Measurements from ENCODE around the gene CCR4.
"Not testable (repeated sequence)": the region's sequence is repeated elsewhere in the genome, so short reads cannot be mapped to it uniquely, and the experiment has no call there.

Gene CCR4

GRCh38 chr3:32972482-32973146, 21.2 kb downstream of the CCR4 start:
- no peak for DNase-seq (ENCODE audit: low spot score)
- no peak for TF ChIP-seq CTCF (IDR thresholded peaks at IDR 0.05)
- no peak overlapping the region for H3K27ac ChIP-seq

GRCh38 chr3:32973982-32974381, 22.5 kb downstream of the CCR4 start:
- no peak for DNase-seq (ENCODE audit: low spot score)
- TF ChIP-seq CTCF (IDR thresholded peaks at IDR 0.05): no peak
- Histone ChIP-seq H3K27ac (no peak overlapping the region), H3K4me3 (no peak overlapping the region)

More at GRCh38 chr3:32972482-32973146, 21.2 kb downstream of the CCR4 start:
- H3K4me3 ChIP-seq: no peak overlapping the region

GRCh38 chr3:32975891-32976595, 24.6 kb downstream of the CCR4 start:
- no peak for TF ChIP-seq CTCF (IDR thresholded peaks at IDR 0.05)
- Histone ChIP-seq H3K4me3 (no peak overlapping the region), H3K27ac (no peak overlapping the region)
- DNase-seq (ENCODE audit: low spot score): no peak

GRCh38 chr3:32977861-32978260, 26.4 kb downstream of the CCR4 start:
- no peak overlapping the region for H3K4me3 ChIP-seq
- no peak for DNase-seq (ENCODE audit: low spot score)
- no peak for TF ChIP-seq CTCF (IDR thresholded peaks at IDR 0.05)
- H3K27ac ChIP-seq: no peak overlapping the region

GRCh38 chr3:32978331-32978730, 26.9 kb downstream of the CCR4 start:
- no peak for TF ChIP-seq CTCF (IDR thresholded peaks at IDR 0.05)
- H3K4me3 ChIP-seq: no peak overlapping the region
- no peak for DNase-seq (ENCODE audit: low spot score)
- H3K27ac ChIP-seq: no peak overlapping the region

- no peak for DNase-seq (ENCODE audit: low spot score)
- no peak overlapping the region for H3K4me3 ChIP-seq
- no peak overlapping the region for H3K27ac ChIP-seq
- no peak for TF ChIP-seq CTCF (IDR thresholded peaks at IDR 0.05)
Measured at GRCh38 chr3:32983124-32983523, 31.7 kb downstream of the CCR4 start.

- not testable (repeated sequence) for H3K4me3 ChIP-seq; DNase-seq (ENCODE audit: low spot score); H3K27ac ChIP-seq
Measured at GRCh38 chr3:32984918-32985317, 33.5 kb downstream of the CCR4 start.
